ENCODE results near the gene GCM1. TPM values are rescaled to one million over a fixed set of nuclear protein-coding genes. Genes with fewer than 3 reads are reported as not detected.

The GCM1 gene
- total RNA-seq, 8 experiments from 2014 or later = 0.05 to 0.52 (median 0.10) TPM; not detected in 1

DNA sequence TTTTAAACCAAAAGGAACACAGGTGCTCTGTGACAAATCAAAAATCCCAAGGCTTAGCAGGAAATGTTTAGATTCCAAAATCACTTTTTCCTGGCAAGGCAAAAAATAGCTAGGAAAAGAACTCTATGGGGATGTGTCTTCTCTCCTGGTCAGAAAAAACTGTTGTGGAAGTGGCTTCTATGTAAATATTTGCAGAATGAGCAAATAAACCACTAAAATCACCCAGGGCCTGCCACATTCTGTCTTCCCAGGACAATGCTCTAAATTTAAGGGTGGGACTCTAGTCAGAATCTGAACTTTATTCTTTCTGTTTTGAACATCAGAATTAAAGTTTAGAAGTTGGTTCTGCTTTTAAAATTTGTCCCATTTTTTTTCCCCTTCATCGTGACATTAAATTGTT is 29.3 kb downstream of the GCM1 start:
- H3K4me1 ChIP-seq (replicated peaks in 1 of 2) = no peaks in the 10 kb centered on the region
- in situ Hi-C loops (cut with MboI; ENCODE audit: low pct_unique_long_range_greater_than_20kb in 2 of 9, low sequenced_read_pairs in 9 of 9, unreplicated experiment in 9 of 9) = no loop called here
- ATAC-seq (replicated peaks in 6 of 8) = peak in 1 of 8 experiments; percentile 20
- no peak overlapping the region for H3K27ac ChIP-seq
- 13 to 100% (median 90%) methylated on average over 1 of the region's 1 CpG; no CpG with 5 or more reads in 2 of the 10 experiments for WGBS, 10 experiments
- no peak overlapping the region for H3K4me3 ChIP-seq

DNA sequence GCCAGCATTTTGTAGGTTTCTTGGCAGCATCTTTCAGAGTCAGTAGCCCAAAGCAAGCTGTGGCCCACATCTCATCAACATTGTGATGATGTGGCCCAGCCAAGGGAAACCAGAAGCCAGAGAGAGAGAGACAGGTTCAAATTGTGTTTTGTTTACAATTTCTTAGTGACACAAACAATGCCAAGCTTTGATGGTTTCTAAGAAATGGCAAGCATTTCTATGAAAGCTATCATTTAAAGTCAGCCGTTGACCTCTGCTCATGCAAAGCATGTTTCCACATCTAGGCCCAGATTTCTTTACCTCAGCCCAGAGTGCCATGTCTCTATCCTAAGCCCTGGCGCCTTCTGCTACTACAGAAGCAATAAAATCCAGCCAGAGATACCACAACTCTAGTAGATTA is 32.9 kb downstream of the GCM1 start:
- no peaks in the 10 kb centered on the region for H3K4me1 ChIP-seq (replicated peaks in 1 of 2)
- no peak overlapping the region for H3K4me3 ChIP-seq
- ATAC-seq (replicated peaks in 6 of 8) = no peak
- in situ Hi-C loops (cut with MboI; ENCODE audit: low pct_unique_long_range_greater_than_20kb in 2 of 9, low sequenced_read_pairs in 9 of 9, unreplicated experiment in 9 of 9) = no loop called here
- H3K27ac ChIP-seq = no peak overlapping the region
- 33 to 100% (median 100%) methylated on average over 1 to 2 of the region's 2 CpGs; no CpG with 5 or more reads in 4 of the 10 experiments for WGBS, 10 experiments

DNA sequence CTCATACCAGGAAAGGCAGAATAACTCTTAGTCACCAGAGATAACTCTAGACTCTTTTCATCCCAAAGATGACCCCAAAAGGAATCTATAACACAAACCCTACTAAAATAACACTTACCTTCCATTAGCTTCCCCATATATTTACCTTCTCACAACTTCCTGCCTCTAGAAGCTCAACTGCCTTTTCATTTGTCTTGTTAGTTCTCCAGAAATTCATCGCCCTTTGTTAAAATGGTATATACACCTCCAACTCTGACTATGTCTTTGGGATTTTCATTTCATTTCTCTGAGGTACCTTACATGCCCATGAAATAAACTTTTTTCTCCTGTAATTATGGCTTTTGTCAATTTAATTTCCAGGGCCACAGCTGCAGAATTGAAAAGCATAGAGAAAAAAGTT is 33.5 kb downstream of the GCM1 start:
- H3K27ac ChIP-seq = no peak overlapping the region
- H3K4me1 ChIP-seq (replicated peaks in 1 of 2) = no peaks in the 10 kb centered on the region
- in situ Hi-C loops (cut with MboI; ENCODE audit: low pct_unique_long_range_greater_than_20kb in 2 of 9, low sequenced_read_pairs in 9 of 9, unreplicated experiment in 9 of 9) = no loop called here
- WGBS, 10 experiments = 78 to 100% (median 100%) methylated on average over 1 of the region's 1 CpG
- ATAC-seq (replicated peaks in 6 of 8) = no peak
- no peak overlapping the region for H3K4me3 ChIP-seq

DNA sequence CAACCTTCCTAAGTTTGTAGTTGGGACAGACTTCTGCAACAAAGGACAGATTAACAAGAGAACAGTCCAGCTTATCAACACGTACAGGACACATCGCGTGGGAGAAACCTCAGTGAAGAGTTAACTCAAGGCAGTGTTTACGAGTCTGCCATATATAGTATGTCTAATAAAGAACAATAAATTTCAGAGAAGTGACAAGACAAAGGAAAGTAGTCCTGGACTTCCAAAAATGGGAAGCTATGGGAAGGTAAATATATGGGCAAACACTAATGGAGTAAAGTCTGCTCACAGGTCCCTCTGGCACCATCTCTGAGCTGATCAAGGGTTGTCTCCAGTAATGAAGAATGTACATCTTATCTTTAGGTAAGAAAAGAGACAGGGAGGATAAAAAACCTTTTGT is 34.9 kb downstream of the GCM1 start:
- in situ Hi-C loops (cut with MboI; ENCODE audit: low pct_unique_long_range_greater_than_20kb in 2 of 9, low sequenced_read_pairs in 9 of 9, unreplicated experiment in 9 of 9) = no loop called here
- WGBS, 10 experiments = 24 to 100% (median 77%) methylated on average over 1 to 4 of the region's 4 CpGs; no CpG with 5 or more reads in 3 of the 10 experiments
- no peak overlapping the region for H3K4me3 ChIP-seq
- no peaks in the 10 kb centered on the region for H3K4me1 ChIP-seq (replicated peaks in 1 of 2)
- ATAC-seq (replicated peaks in 6 of 8) = no peak
- H3K27ac ChIP-seq = no peak overlapping the region

DNA sequence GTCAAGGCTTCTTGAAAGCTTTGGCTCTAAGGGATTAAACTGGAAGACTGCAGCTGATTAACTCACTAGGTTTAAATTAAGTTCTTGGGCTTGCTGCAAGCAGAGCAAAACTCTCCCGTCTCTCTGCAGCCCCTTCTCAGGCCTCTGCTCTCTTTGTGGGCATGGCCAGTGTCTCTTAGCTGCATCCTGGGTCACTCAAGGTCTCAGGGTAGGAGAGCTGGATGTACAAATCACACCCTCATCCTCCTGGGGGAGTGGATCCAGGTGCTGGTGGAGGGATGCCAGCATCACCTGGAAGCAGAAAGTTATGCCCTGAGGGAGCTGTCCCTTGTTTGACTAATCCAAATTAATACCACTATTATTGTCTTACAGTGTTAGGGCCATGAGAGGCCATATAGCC is 35.8 kb downstream of the GCM1 start:
- in situ Hi-C loops (cut with MboI; ENCODE audit: low pct_unique_long_range_greater_than_20kb in 2 of 9, low sequenced_read_pairs in 9 of 9, unreplicated experiment in 9 of 9) = no loop called here
- Histone ChIP-seq H3K4me1 (replicated peaks in 1 of 2) (no peaks in the 10 kb centered on the region), H3K4me3 (no peak overlapping the region), H3K27ac (no peak overlapping the region)
- no peak for ATAC-seq (replicated peaks in 6 of 8)
- 33% methylated on average over 1 of the region's 1 CpG; no CpG with 5 or more reads in 9 of the 10 experiments for WGBS, 10 experiments

DNA sequence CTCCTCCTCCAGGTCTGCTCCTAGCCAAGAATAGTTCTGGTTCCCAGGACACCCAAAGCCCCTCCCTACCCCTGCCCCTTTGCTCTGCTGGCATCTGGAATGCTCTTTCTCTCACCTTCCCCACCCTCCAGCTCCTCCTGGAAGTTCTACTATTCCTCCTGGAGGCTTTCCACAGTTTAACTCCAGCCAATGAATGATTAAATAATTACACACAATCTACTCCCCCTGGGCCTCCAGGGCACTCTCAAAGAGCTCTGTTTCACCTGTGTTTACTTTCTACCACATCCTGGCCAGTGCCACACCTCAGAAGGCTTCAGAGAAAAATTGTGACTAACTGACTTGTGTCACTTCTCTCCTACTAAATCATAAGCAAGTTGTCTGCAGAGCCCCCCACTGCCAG is 36.2 kb downstream of the GCM1 start:
- Histone ChIP-seq H3K4me3 (no peak overlapping the region), H3K4me1 (replicated peaks in 1 of 2) (no peaks in the 10 kb centered on the region), H3K27ac (no peak overlapping the region)
- ATAC-seq (replicated peaks in 6 of 8) = no peak
- in situ Hi-C loops (cut with MboI; ENCODE audit: low pct_unique_long_range_greater_than_20kb in 2 of 9, low sequenced_read_pairs in 9 of 9, unreplicated experiment in 9 of 9) = no loop called here

DNA sequence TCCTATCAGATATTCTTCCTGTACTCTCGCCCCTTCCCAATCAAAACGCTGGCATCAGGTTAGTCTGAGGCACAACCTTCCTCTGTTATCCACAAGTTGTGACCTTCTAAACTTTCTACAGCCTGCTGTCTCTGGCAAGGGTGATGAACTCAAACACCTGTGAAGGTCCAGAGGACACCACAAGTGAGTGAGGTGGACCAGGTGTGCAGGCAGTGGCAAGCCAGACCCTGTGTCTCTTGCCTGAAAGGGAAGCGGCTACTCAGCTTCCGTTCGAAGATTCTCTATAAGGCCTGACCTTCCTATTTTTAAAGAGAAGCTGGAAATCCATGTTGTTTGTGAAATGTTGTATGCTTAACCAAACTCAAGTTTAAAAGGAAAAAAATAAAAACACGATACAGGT is 36.8 kb downstream of the GCM1 start:
- Histone ChIP-seq H3K27ac (no peak overlapping the region), H3K4me3 (no peak overlapping the region), H3K4me1 (replicated peaks in 1 of 2) (no peaks in the 10 kb centered on the region)
- ATAC-seq (replicated peaks in 6 of 8) = no peak
- 60 to 88% (median 80%) methylated on average over 1 to 6 of the region's 6 CpGs; no CpG with 5 or more reads in 4 of the 10 experiments for WGBS, 10 experiments
- in situ Hi-C loops (cut with MboI; ENCODE audit: low pct_unique_long_range_greater_than_20kb in 2 of 9, low sequenced_read_pairs in 9 of 9, unreplicated experiment in 9 of 9) = no loop called here

DNA sequence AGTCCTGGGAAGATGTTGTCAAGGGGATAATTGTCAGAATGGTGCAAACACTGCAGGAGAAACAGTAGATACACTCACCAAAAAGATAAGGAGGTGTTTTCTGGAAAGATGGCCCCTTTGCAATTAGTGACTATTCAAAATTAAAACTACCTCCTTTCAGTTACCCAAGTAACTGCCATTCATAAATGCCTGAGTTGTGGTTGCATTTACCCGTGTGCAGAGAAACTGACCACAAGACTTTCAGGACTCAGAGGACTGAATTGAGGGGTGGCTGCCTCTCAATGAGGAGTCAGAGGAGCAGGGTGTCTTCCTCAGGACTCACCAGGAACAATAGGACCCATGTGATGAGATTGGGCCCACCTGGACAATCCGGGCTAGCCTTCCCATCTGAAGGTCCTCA is 39.0 kb downstream of the GCM1 start:
- no peak for ATAC-seq (replicated peaks in 6 of 8)
- in situ Hi-C loops (cut with MboI; ENCODE audit: low pct_unique_long_range_greater_than_20kb in 2 of 9, low sequenced_read_pairs in 9 of 9, unreplicated experiment in 9 of 9) = no loop called here
- Histone ChIP-seq H3K27ac (no peak overlapping the region), H3K4me1 (replicated peaks in 1 of 2) (no peaks in the 10 kb centered on the region), H3K4me3 (no peak overlapping the region)
- WGBS, 10 experiments = 60 to 100% (median 77%) methylated on average over 1 to 2 of the region's 2 CpGs; no CpG with 5 or more reads in 7 of the 10 experiments

DNA sequence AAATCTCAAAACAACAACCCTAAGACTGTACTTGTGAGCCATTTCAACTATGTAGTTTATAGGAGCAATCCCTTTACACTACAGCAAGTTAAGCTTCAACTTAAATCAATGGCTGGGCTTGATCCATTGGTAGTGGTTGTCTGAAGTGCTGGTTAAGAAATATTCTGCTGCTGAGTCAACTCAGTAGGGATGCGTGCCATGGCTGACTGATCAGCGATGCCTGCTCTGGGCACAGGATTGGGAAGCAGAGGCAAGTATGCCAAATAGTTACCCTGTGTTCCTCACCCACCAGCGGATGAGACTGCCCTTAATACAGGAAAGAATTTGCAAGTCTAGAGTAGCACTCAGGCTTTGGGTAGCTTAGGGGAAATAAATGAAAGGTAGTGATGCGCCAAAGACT is 41.5 kb downstream of the GCM1 start:
- Histone ChIP-seq H3K27ac (no peak overlapping the region), H3K4me3 (no peak overlapping the region), H3K4me1 (replicated peaks in 1 of 2) (no peaks in the 10 kb centered on the region)
- WGBS, 10 experiments = 62 to 100% (median 82%) methylated on average over 2 to 4 of the region's 4 CpGs; no CpG with 5 or more reads in 2 of the 10 experiments
- in situ Hi-C loops (cut with MboI; ENCODE audit: low pct_unique_long_range_greater_than_20kb in 2 of 9, low sequenced_read_pairs in 9 of 9, unreplicated experiment in 9 of 9) = no loop called here
- ATAC-seq (replicated peaks in 6 of 8) = no peak

DNA sequence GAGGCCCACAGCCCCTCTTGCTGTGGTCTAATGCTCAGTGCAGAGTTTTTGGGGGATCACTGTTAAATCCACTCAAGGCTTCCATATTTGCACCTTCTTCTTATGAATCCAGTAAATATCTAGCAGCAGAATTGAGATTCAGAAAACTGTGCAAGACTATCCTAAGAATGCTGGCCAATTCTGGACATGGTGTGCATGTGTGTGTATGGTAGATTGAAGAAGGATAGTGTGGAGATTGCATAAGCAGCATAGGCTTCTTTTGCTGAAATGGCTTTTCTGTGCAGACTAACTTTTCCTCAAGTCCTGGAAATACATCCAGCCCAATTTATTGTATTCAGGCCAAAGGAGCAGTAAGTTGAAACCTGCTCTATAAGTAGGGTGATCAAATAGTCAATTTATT is 43.7 kb downstream of the GCM1 start:
- H3K4me1 ChIP-seq (replicated peaks in 1 of 2) = no peaks in the 10 kb centered on the region
- in situ Hi-C loops (cut with MboI; ENCODE audit: low pct_unique_long_range_greater_than_20kb in 2 of 9, low sequenced_read_pairs in 9 of 9, unreplicated experiment in 9 of 9) = no loop called here
- no peak overlapping the region for H3K4me3 ChIP-seq
- H3K27ac ChIP-seq = no peak overlapping the region
- no peak for ATAC-seq (replicated peaks in 6 of 8)

DNA sequence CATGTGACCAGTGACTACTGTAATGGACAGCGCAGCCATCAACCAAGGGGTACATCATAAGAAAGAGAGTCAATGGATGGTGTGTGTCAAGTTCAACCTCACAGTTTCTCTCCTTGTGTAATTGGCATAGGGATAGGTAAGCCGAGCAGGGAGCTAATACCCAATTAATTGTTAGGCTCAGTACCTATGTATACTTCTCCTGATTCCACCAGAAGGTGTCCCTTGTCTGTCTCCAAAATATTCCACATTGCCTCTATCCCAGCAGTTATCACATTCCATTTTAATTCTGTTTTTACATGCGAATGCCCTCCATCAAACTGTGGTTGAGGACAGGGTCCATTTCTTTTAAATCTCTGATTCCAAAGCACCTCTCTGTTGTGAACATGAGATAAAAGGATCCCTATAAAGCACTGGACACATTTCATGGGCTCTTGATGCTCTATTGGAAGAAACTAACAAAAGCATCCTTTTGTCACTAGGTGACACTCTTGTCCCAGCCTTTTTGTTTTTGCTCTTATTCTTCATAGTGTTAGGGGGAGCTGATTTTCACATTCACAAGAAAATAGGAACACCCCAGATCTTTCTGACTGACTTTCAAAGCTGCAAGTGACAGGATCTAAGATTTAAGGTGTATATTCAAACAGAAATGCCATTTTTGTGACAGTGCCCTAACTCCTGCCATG is 44.5 kb downstream of the GCM1 start:
- Histone ChIP-seq H3K27ac (no peak overlapping the region), H3K4me3 (no peak overlapping the region), H3K4me1 (replicated peaks in 1 of 2) (no peaks in the 10 kb centered on the region)
- ATAC-seq (replicated peaks in 6 of 8) = peak in 1 of 8 experiments; percentile 20
- in situ Hi-C loops (cut with MboI; ENCODE audit: low pct_unique_long_range_greater_than_20kb in 2 of 9, low sequenced_read_pairs in 9 of 9, unreplicated experiment in 9 of 9) = no loop called here
- 77 to 100% (median 93%) methylated on average over 1 to 3 of the region's 3 CpGs; no CpG with 5 or more reads in 3 of the 10 experiments for WGBS, 10 experiments

DNA sequence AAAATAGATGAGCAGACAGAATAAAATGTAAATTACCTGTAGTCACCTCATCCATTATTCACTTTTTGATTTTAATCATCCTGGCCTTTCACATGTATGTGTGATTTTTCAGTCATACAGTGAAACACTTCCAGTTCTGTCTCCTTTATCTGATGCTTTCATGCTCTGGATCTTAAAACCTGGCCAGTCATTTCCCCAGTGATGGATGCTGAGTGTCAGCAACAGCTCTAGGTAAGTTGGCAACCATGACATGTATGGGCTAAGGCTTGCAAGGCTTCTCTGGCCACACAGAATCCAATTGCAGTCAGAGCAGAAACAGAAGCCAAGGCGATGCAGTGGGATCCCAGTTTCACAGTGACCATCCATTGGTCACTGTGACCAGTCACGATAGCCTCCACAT is 47.6 kb downstream of the GCM1 start:
- ATAC-seq (replicated peaks in 6 of 8) = no peak
- Histone ChIP-seq H3K4me3 (no peak overlapping the region), H3K27ac (no peak overlapping the region), H3K4me1 (replicated peaks in 1 of 2) (no peaks in the 10 kb centered on the region)
- in situ Hi-C loops (cut with MboI; ENCODE audit: low pct_unique_long_range_greater_than_20kb in 2 of 9, low sequenced_read_pairs in 9 of 9, unreplicated experiment in 9 of 9) = no loop called here
- 75 to 100% (median 92%) methylated on average over 1 to 2 of the region's 2 CpGs; no CpG with 5 or more reads in 4 of the 10 experiments for WGBS, 10 experiments

DNA sequence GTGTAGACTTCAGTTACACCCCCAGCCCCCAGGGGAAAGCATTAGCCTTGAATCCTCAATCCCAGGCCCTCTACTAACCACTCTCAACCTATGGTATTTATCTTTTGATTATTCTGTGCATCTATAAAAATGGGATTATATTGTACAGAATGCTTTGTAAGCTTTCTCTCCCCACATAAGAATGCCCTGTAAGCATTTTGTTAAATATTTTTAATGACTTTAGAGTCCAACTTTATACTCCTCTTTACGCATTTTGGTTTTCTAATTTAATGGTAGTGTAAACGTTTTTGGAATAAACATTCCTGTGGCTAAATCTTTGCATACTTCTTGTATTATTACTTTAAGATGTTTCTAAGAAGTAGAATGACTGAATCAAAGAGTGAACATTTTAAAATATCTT is 48.1 kb downstream of the GCM1 start:
- Histone ChIP-seq H3K27ac (no peak overlapping the region), H3K4me3 (no peak overlapping the region), H3K4me1 (replicated peaks in 1 of 2) (no peaks in the 10 kb centered on the region)
- ATAC-seq (replicated peaks in 6 of 8) = peak in 1 of 8 experiments; percentile 26
- in situ Hi-C loops (cut with MboI; ENCODE audit: low pct_unique_long_range_greater_than_20kb in 2 of 9, low sequenced_read_pairs in 9 of 9, unreplicated experiment in 9 of 9) = no loop called here
- WGBS, 10 experiments = 0 to 33% (median 15%) methylated on average over 2 of the region's 2 CpGs; no CpG with 5 or more reads in 2 of the 10 experiments

DNA sequence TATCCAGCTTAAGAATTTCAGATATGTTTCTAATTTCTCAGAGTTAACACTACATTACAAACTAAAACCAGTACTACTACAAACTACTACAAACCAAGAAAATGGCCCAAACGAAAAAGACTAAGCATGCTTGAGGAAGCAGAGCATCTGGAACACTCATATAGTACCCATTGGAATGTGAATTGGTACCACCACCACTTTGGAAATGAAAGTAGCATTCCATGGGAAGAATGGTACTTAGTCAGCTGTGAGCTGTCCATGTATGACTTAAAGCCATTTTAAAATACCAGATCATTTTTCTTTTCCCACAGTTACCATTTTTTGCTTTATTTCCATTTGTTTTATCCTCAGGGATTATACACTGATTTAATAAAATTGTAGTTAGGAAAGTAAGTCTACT is 52.9 kb downstream of the GCM1 start:
- Histone ChIP-seq H3K4me1 (replicated peaks in 1 of 2) (no peaks in the 10 kb centered on the region), H3K4me3 (no peak overlapping the region), H3K27ac (no peak overlapping the region)
- in situ Hi-C loops (cut with MboI; ENCODE audit: low pct_unique_long_range_greater_than_20kb in 2 of 9, low sequenced_read_pairs in 9 of 9, unreplicated experiment in 9 of 9) = no loop called here
- WGBS, 10 experiments = 38 to 88% (median 61%) methylated on average over 1 of the region's 1 CpG; no CpG with 5 or more reads in 4 of the 10 experiments
- no peak for ATAC-seq (replicated peaks in 6 of 8)
